CD8-positive, alpha-beta memory T cell (primary cell): ENCODE data around the gene B4GALT5. TPM values are rescaled to one million over a fixed set of nuclear protein-coding genes. Genes with fewer than 3 reads are reported as not detected.

ENCODE experiments used
- CTCF ChIA-PET: fragments of 350-600 bp; sonication (Branson Sonifier 250); formaldehyde crosslinking; loops from one replicate; lab custom pipeline; 2021; ENCODE audit warnings: antibody characterized with exemption; lab: Charles Lee
- POLR2A ChIA-PET: fragments of 350-600 bp; sonication (Branson Sonifier 250); formaldehyde crosslinking; loops from one replicate; lab custom pipeline; 2021; ENCODE audit warnings: antibody characterized with exemption; lab: Charles Lee
- DNase-seq, 5 donors: peaks; one replicate each; pipeline versions ENCODE4 v3.0.0 to v3.0.0-alpha.2; 2020 to 2022; ENCODE audit warnings: mixed read lengths in 1 of 5
- H3K27ac ChIP-seq: one replicate; pipeline ENCODE4 v1.7.0; 2013; ENCODE audit warnings: low read depth, mild to moderate bottlenecking, low read length, moderate library complexity
- H3K27me3 ChIP-seq: 2 replicates; pipeline ENCODE4 v1.7.0; 2013; ENCODE audit warnings: low read length, mild to moderate bottlenecking; ENCODE audit not compliant: insufficient read depth, poor library complexity, severe bottlenecking
- H3K36me3 ChIP-seq: 2 replicates; pipeline ENCODE4 v1.7.0; 2013; ENCODE audit warnings: mild to moderate bottlenecking, low read length, moderate library complexity; ENCODE audit not compliant: insufficient read depth
- H3K4me1 ChIP-seq: 2 replicates; pipeline ENCODE4 v1.7.0; 2013; ENCODE audit warnings: mild to moderate bottlenecking, low read length, moderate library complexity; ENCODE audit not compliant: insufficient read depth
- H3K4me3 ChIP-seq: 2 replicates; pipeline ENCODE4 v1.7.0; 2013; ENCODE audit warnings: mild to moderate bottlenecking, low read length
- H3K9me3 ChIP-seq: 2 replicates; pipeline ENCODE4 v1.7.0; 2013; ENCODE audit warnings: mild to moderate bottlenecking, low read length
- H3K27ac Mint-ChIP-seq, 8 donors: one replicate each; pipeline ENCODE4 v1.8.0; 2020 to 2021; ENCODE audit warnings: mixed read lengths in 8 of 8, mild to moderate bottlenecking in 6 of 8, inconsistent platforms in 3 of 8, moderate library complexity in 3 of 8
- H3K27me3 Mint-ChIP-seq, 2 donors: one replicate each; pipeline ENCODE4 v1.8.0; 2020 to 2021; ENCODE audit warnings: mixed read lengths in 2 of 2, mild to moderate bottlenecking in 1 of 2, moderate library complexity in 1 of 2
- H3K36me3 Mint-ChIP-seq, 3 donors: one replicate each; pipeline ENCODE4 v1.8.0; 2020 to 2021; ENCODE audit warnings: mixed read lengths in 3 of 3, inconsistent platforms in 1 of 3, mild to moderate bottlenecking in 1 of 3
- H3K4me1 Mint-ChIP-seq, 3 donors: one replicate each; pipeline ENCODE4 v1.8.0; 2020 to 2021; ENCODE audit warnings: mixed read lengths in 3 of 3, inconsistent platforms in 1 of 3, mild to moderate bottlenecking in 1 of 3
- H3K4me3 Mint-ChIP-seq, 7 donors: one replicate each; pipeline ENCODE4 v1.8.0; 2020 to 2021; ENCODE audit warnings: mixed read lengths in 7 of 7, mild to moderate bottlenecking in 6 of 7, moderate library complexity in 4 of 7, inconsistent platforms in 2 of 7
- H3K9me3 Mint-ChIP-seq, 5 donors: one replicate each; pipeline ENCODE4 v1.8.0; 2020 to 2022; ENCODE audit warnings: mixed read lengths in 5 of 5, mild to moderate bottlenecking in 3 of 5, moderate library complexity in 2 of 5, inconsistent platforms in 1 of 5
- polyA plus RNA-seq: library from polyadenylated mRNA; unstranded; fragments of 300-500 nt; fragmentation: Illumina TruSeq; gene quantifications from one replicate; pipeline ENCODE4 v1.2.3, GENCODE V29; 2021
- total RNA-seq, 2 experiments: library from RNA; stranded (reverse); gene quantifications; one replicate each; pipeline ENCODE4 v1.2.3, GENCODE V29; 2021

Gene B4GALT5
- total and polyA plus RNA-seq, 3 experiments from 2014 or later, result 2.0 to 39.1 (median 37.5) TPM

DNA sequence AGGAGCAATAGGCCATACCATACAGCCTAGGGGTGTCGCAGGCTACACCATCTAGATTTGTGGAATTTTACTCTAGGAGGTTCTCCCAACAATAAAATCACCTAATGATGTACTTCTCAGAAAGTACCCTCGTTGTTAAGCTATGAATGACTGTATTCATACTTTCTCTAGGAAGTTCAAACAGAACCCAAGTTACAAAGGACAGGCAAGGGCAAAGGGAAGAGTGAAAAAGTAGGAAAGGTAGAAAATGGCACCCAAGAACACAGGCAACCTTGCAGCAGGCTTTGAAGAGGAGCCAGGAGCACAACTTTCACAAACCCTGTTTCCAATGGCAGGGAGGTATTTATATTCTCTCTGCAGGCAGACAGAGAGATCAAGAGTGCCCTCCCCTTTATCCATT, 67.2 kb downstream of the B4GALT5 start:
- no peak overlapping the region for H3K4me3 Mint-ChIP-seq
- Histone ChIP-seq H3K27me3 (no peaks in the 10 kb centered on the region), H3K27ac (no peak overlapping the region), H3K4me3 (no peak overlapping the region), H3K9me3 (no peaks in the 10 kb centered on the region), H3K36me3 (peaks cover 24% of the 10 kb centered on the region), H3K4me1 (no peaks in the 10 kb centered on the region)
- peaks cover 8 to 78% (median 23%) of the 10 kb centered on the region in 3 donors for H3K36me3 Mint-ChIP-seq
- CTCF ChIA-PET, result no interaction called here
- POLR2A ChIA-PET, result no interaction called here
- peak overlapping the region in 4 of 8 donors; percentile 30 to 79 (median 44) for H3K27ac Mint-ChIP-seq
- no peaks in the 10 kb centered on the region for H3K27me3 Mint-ChIP-seq
- H3K9me3 Mint-ChIP-seq, result no peaks in the 10 kb centered on the region
- H3K4me1 Mint-ChIP-seq, result peaks cover 15 to 25% (median 19%) of the 10 kb centered on the region in 3 donors
- DNase-seq, result no peak

DNA sequence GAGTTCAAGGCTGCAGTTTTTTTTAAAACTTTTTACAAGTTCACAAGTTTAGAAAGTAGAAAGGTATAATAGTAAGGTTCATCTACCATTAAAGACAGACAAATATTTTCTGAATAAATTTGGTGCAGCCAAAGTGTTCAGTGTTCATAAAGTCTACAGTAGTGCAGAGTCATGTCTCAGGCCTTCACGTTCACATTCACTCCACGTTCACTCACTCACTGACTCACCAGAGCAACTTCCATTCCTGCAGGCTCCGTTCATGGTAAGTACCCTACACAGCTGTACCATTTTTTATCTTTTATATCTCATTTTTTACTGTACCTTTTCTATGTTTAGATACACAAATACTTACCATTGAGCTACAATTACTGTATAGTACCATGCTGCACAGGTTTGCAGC, 67.6 kb downstream of the B4GALT5 start:
- Mint-ChIP-seq H3K4me1 (peaks cover 18 to 29% (median 23%) of the 10 kb centered on the region in 3 donors), H3K27me3 (no peaks in the 10 kb centered on the region), H3K9me3 (no peaks in the 10 kb centered on the region), H3K36me3 (peaks cover 8 to 81% (median 27%) of the 10 kb centered on the region in 3 donors), H3K27ac (peak overlapping the region in 1 of 8 donors; percentile 30), H3K4me3 (no peak overlapping the region)
- DNase-seq, result no peak
- peaks cover 27% of the 10 kb centered on the region for H3K36me3 ChIP-seq
- ChIA-PET POLR2A (no interaction called here), CTCF (no interaction called here)
- H3K27ac ChIP-seq, result no peak overlapping the region
- H3K27me3 ChIP-seq, result no peaks in the 10 kb centered on the region
- H3K4me1 ChIP-seq, result no peaks in the 10 kb centered on the region
- H3K9me3 ChIP-seq, result no peaks in the 10 kb centered on the region
- H3K4me3 ChIP-seq, result no peak overlapping the region

DNA sequence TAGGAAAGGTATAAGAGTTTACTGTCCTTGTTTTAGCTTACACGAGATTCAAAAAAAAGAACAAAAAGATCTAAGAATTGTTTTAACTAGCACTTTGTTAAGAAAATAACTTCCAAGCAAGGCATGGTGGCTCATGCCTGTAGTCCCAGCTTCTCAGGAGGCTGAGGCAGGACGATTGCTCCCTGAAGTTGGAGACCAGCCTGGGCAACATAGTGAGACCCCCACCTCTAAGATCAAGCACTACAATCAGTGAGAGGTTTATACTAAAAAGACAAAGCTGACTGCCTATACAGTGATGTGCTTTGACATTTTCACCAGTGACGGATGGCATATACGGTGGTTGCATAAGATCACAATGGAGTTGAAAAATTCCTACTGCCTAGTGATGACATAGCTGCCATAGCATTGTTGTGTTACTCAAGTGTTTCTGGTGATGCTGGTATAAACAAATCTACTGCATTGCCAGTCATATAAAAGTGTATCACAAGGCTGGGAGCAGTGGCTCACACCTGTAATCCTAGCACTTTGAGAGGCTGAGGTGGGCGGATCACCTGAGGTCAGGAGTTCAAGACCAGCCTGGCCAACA, 68.6 kb downstream of the B4GALT5 start:
- Mint-ChIP-seq H3K4me3 (no peak overlapping the region), H3K27ac (peak overlapping the region in 3 of 8 donors; percentile 29 to 70 (median 69)), H3K4me1 (peaks cover 18 to 29% (median 23%) of the 10 kb centered on the region in 3 donors), H3K27me3 (no peaks in the 10 kb centered on the region), H3K36me3 (peaks cover 12 to 84% (median 34%) of the 10 kb centered on the region in 3 donors), H3K9me3 (no peaks in the 10 kb centered on the region)
- no peaks in the 10 kb centered on the region for H3K4me1 ChIP-seq
- peaks cover 37% of the 10 kb centered on the region for H3K36me3 ChIP-seq
- POLR2A ChIA-PET, result no interaction called here
- no peaks in the 10 kb centered on the region for H3K27me3 ChIP-seq
- no peak for DNase-seq
- no peak overlapping the region for H3K4me3 ChIP-seq
- H3K9me3 ChIP-seq, result no peaks in the 10 kb centered on the region
- no peak overlapping the region for H3K27ac ChIP-seq
- CTCF ChIA-PET, result no interaction called here

DNA sequence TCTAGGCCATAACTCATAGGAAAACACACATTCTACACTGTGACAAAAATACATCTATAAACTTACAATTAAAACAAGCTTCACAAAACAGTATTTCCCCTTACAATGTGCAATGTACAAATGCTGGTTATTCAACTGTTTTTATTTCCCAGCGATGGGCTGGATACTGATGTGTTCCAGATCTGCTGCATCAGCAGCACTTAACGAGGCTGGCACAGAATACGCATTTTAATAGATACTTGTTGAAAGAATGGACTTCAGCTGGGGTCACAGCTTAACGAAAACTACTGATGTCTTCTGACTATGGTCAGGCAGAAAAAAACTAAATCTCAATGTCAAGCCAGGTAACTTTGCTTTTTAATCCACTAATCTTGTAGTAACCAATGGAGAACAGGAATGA, 70.9 kb downstream of the B4GALT5 start:
- Histone ChIP-seq H3K4me3 (no peak overlapping the region), H3K27me3 (no peaks in the 10 kb centered on the region), H3K4me1 (no peaks in the 10 kb centered on the region), H3K36me3 (peaks cover 45% of the 10 kb centered on the region), H3K9me3 (no peaks in the 10 kb centered on the region), H3K27ac (no peak overlapping the region)
- Mint-ChIP-seq H3K4me3 (no peak overlapping the region), H3K9me3 (no peaks in the 10 kb centered on the region), H3K27ac (peak overlapping the region in 2 of 8 donors; percentile 5 to 67), H3K36me3 (peaks cover 11 to 83% (median 34%) of the 10 kb centered on the region in 3 donors), H3K27me3 (no peaks in the 10 kb centered on the region), H3K4me1 (peaks cover 14 to 29% (median 23%) of the 10 kb centered on the region in 3 donors)
- POLR2A ChIA-PET, result no interaction called here
- no peak for DNase-seq
- CTCF ChIA-PET, result interaction anchor here (1.7 kb wide), 1 partner anchor 30 kb away, joined by 5 read pairs; no protein-coding TSS in a partner anchor

DNA sequence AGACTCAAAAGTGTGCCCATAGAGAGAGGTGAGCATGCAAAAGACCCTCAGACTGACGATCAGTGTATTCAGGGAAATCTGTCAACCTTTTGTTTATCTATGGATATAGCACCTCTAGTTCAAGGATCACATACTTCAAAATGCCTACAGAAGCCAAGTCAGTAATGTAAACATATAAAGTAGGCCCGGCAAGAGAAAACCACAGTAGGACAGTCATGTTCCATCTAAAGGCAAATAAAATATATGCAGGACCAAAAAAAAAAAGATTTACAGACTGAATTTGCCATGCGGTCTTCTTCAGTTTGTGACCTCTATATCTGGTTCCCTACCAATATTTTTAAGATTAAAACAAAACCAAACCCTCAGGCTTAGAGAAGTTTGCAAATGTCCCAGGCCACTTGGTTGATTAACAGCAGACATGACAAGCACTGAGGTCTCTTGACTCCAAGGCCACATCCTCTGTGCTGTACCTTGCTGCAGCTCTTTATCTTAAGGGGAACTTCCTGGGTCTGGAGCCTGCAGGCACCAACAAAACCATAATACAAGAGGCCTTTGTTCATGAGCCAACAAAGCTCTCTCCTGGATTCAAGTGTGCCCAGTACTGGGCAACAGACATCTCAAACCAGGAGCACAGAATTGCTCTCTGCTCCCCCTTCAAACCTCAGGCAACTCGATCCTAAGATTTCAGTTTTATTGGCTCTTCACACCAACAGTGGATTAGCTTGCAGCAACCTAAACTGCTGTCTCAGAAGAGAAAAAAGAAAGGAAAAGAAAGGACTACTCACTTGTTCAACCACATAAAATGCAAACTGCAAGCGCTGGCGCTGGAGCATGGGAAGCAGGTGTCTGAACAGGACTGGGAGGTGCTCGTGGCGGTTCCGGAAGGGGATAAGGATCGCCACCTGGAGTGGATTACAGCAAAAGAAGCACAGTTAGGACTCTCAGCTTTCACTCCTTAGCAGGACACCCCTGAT, 71.7 kb downstream of the B4GALT5 start:
- DNase-seq, result no peak
- H3K36me3 Mint-ChIP-seq, result peaks cover 15 to 83% (median 36%) of the 10 kb centered on the region in 3 donors
- H3K4me3 Mint-ChIP-seq, result peak overlapping the region in 1 of 7 donors; percentile 8
- ChIA-PET CTCF (interaction anchor here (1.7 kb wide), 1 partner anchor 30 kb away, joined by 5 read pairs; no protein-coding TSS in a partner anchor), POLR2A (interaction anchor here (0.5 kb wide), 1 partner anchor 134 kb away, joined by 6 read pairs; no protein-coding TSS in a partner anchor)
- Histone ChIP-seq H3K4me1 (no peaks in the 10 kb centered on the region), H3K9me3 (no peaks in the 10 kb centered on the region), H3K4me3 (no peak overlapping the region), H3K36me3 (peaks cover 40% of the 10 kb centered on the region), H3K27ac (no peak overlapping the region), H3K27me3 (no peaks in the 10 kb centered on the region)
- H3K4me1 Mint-ChIP-seq, result peaks cover 14 to 29% (median 23%) of the 10 kb centered on the region in 3 donors
- H3K27ac Mint-ChIP-seq, result peak overlapping the region in 6 of 8 donors; percentile 18 to 75 (median 47)
- no peaks in the 10 kb centered on the region for H3K27me3 Mint-ChIP-seq
- H3K9me3 Mint-ChIP-seq, result no peaks in the 10 kb centered on the region

DNA sequence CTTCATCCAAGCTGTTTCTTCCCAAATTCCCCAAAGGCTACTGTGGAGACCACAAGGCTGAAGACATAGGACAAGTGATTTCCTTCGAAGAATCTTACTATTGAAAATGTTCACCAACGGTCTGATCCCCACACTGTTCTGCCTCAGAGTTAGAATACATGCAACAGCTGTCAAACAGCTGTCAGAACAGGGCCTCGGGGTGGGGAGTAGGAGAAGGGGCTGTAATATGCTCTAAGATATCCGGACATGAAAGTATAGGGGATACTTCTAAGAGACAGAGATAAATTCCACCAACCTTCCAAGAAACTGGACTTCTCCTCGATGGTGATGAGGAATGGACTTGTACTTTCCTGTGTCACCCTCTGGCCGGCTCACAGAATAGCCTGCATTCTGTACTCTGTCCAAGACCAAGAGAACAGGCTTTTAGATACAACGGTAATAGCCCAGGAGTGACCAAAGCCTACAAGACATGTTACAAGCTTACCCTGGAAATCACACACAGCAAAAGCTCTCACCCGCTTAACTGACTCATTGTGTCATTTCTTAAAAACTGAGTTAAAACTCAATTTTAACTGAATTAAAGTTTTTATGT, 76.5 kb downstream of the B4GALT5 start:
- no peak overlapping the region for H3K27ac ChIP-seq
- no peaks in the 10 kb centered on the region for H3K9me3 ChIP-seq
- H3K9me3 Mint-ChIP-seq, result no peaks in the 10 kb centered on the region
- no peak for DNase-seq
- CTCF ChIA-PET, result no interaction called here
- POLR2A ChIA-PET, result no interaction called here
- H3K27ac Mint-ChIP-seq, result no peak overlapping the region
- H3K4me1 ChIP-seq, result no peaks in the 10 kb centered on the region
- H3K4me3 ChIP-seq, result no peak overlapping the region
- no peak overlapping the region for H3K4me3 Mint-ChIP-seq
- H3K4me1 Mint-ChIP-seq, result peaks cover 11 to 17% (median 15%) of the 10 kb centered on the region in 3 donors
- no peaks in the 10 kb centered on the region for H3K27me3 ChIP-seq
- peaks cover 12 to 80% (median 33%) of the 10 kb centered on the region in 3 donors for H3K36me3 Mint-ChIP-seq
- no peaks in the 10 kb centered on the region for H3K27me3 Mint-ChIP-seq
- H3K36me3 ChIP-seq, result peaks cover 32% of the 10 kb centered on the region

DNA sequence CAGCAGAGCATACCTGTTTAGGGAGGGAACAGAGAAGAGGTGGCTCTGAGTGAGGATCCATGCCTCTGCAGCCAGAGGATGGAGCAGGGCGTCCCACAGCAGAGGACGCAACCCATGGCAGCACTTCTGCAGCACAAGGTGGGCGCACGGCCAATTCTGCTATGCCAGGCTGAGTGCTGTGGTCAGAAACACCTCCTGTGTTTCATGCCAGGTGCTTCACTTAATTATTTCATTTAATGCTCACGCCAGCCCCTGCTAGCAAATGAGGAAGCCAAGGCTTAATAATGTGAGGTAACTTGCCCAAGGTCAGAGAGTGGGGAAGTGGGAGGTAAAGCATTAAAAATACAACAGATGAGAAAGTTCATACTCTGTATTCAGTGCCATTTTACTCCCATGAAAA, 77.2 kb downstream of the B4GALT5 start:
- H3K4me1 ChIP-seq, result no peaks in the 10 kb centered on the region
- H3K27me3 Mint-ChIP-seq, result no peaks in the 10 kb centered on the region
- H3K4me3 ChIP-seq, result no peak overlapping the region
- peaks cover 12 to 73% (median 31%) of the 10 kb centered on the region in 3 donors for H3K36me3 Mint-ChIP-seq
- ChIA-PET POLR2A (no interaction called here), CTCF (no interaction called here)
- no peak overlapping the region for H3K27ac ChIP-seq
- no peak for DNase-seq
- peak overlapping the region in 3 of 8 donors; percentile 43 to 82 (median 57) for H3K27ac Mint-ChIP-seq
- no peaks in the 10 kb centered on the region for H3K27me3 ChIP-seq
- H3K9me3 Mint-ChIP-seq, result no peaks in the 10 kb centered on the region
- no peaks in the 10 kb centered on the region for H3K9me3 ChIP-seq
- no peak overlapping the region for H3K4me3 Mint-ChIP-seq
- H3K36me3 ChIP-seq, result peaks cover 29% of the 10 kb centered on the region
- peaks cover 8 to 11% (median 8%) of the 10 kb centered on the region in 3 donors for H3K4me1 Mint-ChIP-seq
